ENCODE measurements around the gene SLC15A5. TPM values are rescaled to one million over a fixed set of nuclear protein-coding genes. Genes with fewer than 3 reads are reported as not detected.

Gene SLC15A5
- total and polyA plus RNA-seq, 2 of the 4 experiments (the other 2 are of a cell fraction) = not detected

DNA sequence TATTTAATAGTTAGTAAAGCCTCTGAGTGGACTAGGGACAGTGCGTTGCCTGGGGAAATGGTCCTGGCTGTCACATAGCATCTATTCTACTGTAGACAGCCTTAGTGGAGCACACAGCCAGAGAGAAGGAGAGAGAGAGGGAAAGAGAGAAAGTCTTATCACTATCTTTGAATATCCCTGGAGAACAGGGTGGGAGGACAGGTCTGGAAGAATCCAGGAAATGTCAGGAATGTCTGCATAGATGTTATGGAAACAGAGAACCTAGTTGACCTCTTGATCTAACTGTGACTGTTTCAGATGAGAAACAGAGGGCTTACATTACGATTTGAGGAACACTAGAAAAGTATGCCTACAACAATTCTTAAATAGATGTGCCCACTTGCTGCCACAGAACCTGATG is 92.8 kb downstream of the SLC15A5 start:
- intact Hi-C loops (cut with micrococcal nuclease) (no loop called here), dilution Hi-C loops (cut with HindIII; ENCODE audit: low sequenced_read_pairs, unreplicated experiment) (no loop called here), in situ Hi-C loops (cut with MboI; ENCODE audit: low sequenced_read_pairs) (no loop called here)
- H3K9me3 ChIP-seq (ENCODE audit: control insufficient read depth, insufficient read depth, low read length) = no peaks in the 10 kb centered on the region
- no peak overlapping the region for H3K14ac ChIP-seq (replicated peaks; ENCODE audit: low read depth, low read length)
- no peak overlapping the region for H4K5ac ChIP-seq (ENCODE audit: low read depth, low read length)
- H2BK5ac ChIP-seq (ENCODE audit: low read depth, low read length, poor library complexity, severe bottlenecking) = no peak overlapping the region
- H4K8ac ChIP-seq (ENCODE audit: low read depth in 2 of 2, low read length in 2 of 2) = no peak overlapping the region
- H3K36me3 ChIP-seq (ENCODE audit: control insufficient read depth, insufficient read depth, low read length) = no peaks in the 10 kb centered on the region
- no peak overlapping the region for H3K4me3 ChIP-seq (ENCODE audit: insufficient read depth, low read depth, low read length)
- no peak overlapping the region for H3K18ac ChIP-seq (ENCODE audit: low read depth, low read length)
- no peaks in the 10 kb centered on the region for H3K4me1 ChIP-seq (ENCODE audit: control insufficient read depth, insufficient read depth, low read length)
- no peak overlapping the region for H2BK120ac ChIP-seq (ENCODE audit: low read depth, low read length)
- H2AFZ ChIP-seq (replicated peaks; ENCODE audit: low read length, poor library complexity) = no peak overlapping the region
- no peaks in the 10 kb centered on the region for H4K20me1 ChIP-seq (ENCODE audit: insufficient read depth, low read length)
- H2BK20ac ChIP-seq (ENCODE audit: low read depth, low read length) = no peak overlapping the region
- no peak for ATAC-seq (ENCODE audit: low read depth)
- peaks cover 1% of the 10 kb centered on the region; the same call in 1 of the 2 replicates for H3K27me3 ChIP-seq (ENCODE audit: control insufficient read depth, insufficient read depth, low read length)
- no TSS peak for BruUV-seq (replicated peaks)
- no peak overlapping the region for H2BK15ac ChIP-seq (ENCODE audit: low read depth, low read length)
- no peak overlapping the region for H3K27ac ChIP-seq (ENCODE audit: insufficient read depth, low read length)
- H3K79me1 ChIP-seq (ENCODE audit: low read depth in 1 of 2, low read length in 2 of 2) = no peaks in the 10 kb centered on the region
- H3K23ac ChIP-seq (ENCODE audit: low read depth, low read length) = no peak overlapping the region
- ChIA-PET CTCF (no interaction called here), POLR2A (ENCODE audit: unreplicated experiment) (no interaction called here)
- WGBS, 2 experiments (ENCODE audit: extremely low coverage in 2 of 2, insufficient read length in 1 of 2) = no CpG with 5 or more reads among the region's 2 CpGs
- H3K56ac ChIP-seq (ENCODE audit: extremely low read depth, insufficient read depth, low read length) = no peak overlapping the region
- H2AK5ac ChIP-seq (ENCODE audit: low read depth, low read length) = no peak overlapping the region
- no peak overlapping the region for H3K9ac ChIP-seq (ENCODE audit: low read depth, low read length)
- no peak for DNase-seq
- no peak overlapping the region for H3K4me2 ChIP-seq (ENCODE audit: low read depth, low read length)
- H4K91ac ChIP-seq (ENCODE audit: insufficient read depth, low read depth, low read length) = no peak overlapping the region
- no peak overlapping the region for H2AK9ac ChIP-seq (replicated peaks; ENCODE audit: low read depth, low read length, poor library complexity)
- H3K9me1 ChIP-seq (ENCODE audit: insufficient read depth, low read length) = no peaks in the 10 kb centered on the region
- TF ChIP-seq MXI1 (IDR thresholded peaks at IDR 0.05; ENCODE audit: borderline replicate concordance, low read depth, low read length) = no peak
- TF ChIP-seq, protein P1, sequence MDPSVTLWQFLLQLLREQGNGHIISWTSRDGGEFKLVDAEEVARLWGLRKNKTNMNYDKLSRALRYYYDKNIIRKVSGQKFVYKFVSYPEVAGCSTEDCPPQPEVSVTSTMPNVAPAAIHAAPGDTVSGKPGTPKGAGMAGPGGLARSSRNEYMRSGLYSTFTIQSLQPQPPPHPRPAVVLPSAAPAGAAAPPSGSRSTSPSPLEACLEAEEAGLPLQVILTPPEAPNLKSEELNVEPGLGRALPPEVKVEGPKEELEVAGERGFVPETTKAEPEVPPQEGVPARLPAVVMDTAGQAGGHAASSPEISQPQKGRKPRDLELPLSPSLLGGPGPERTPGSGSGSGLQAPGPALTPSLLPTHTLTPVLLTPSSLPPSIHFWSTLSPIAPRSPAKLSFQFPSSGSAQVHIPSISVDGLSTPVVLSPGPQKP (IDR thresholded peaks at IDR 0.05; ENCODE audit: borderline replicate concordance, low read depth, low read length) = no peak
- TF ChIP-seq, protein P2, sequence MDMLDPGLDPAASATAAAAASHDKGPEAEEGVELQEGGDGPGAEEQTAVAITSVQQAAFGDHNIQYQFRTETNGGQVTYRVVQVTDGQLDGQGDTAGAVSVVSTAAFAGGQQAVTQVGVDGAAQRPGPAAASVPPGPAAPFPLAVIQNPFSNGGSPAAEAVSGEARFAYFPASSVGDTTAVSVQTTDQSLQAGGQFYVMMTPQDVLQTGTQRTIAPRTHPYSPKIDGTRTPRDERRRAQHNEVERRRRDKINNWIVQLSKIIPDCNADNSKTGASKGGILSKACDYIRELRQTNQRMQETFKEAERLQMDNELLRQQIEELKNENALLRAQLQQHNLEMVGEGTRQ (IDR thresholded peaks at IDR 0.05; ENCODE audit: low read depth, low read length) = no peak
- no peak for TF ChIP-seq POLR2A (IDR thresholded peaks at IDR 0.05; ENCODE audit: low read depth, low read length)
- no peak for TF ChIP-seq CEBPB (IDR thresholded peaks at IDR 0.05; ENCODE audit: low read depth, low read length)
- TF ChIP-seq MAFK (IDR thresholded peaks at IDR 0.05; ENCODE audit: low read depth, low read length) = no peak
- TF ChIP-seq SMC3 (IDR thresholded peaks at IDR 0.05; ENCODE audit: low read depth, low read length) = no peak
- TF ChIP-seq CHD1 (IDR thresholded peaks at IDR 0.05; ENCODE audit: low read depth, low read length) = no peak
- TF ChIP-seq, protein P3, sequence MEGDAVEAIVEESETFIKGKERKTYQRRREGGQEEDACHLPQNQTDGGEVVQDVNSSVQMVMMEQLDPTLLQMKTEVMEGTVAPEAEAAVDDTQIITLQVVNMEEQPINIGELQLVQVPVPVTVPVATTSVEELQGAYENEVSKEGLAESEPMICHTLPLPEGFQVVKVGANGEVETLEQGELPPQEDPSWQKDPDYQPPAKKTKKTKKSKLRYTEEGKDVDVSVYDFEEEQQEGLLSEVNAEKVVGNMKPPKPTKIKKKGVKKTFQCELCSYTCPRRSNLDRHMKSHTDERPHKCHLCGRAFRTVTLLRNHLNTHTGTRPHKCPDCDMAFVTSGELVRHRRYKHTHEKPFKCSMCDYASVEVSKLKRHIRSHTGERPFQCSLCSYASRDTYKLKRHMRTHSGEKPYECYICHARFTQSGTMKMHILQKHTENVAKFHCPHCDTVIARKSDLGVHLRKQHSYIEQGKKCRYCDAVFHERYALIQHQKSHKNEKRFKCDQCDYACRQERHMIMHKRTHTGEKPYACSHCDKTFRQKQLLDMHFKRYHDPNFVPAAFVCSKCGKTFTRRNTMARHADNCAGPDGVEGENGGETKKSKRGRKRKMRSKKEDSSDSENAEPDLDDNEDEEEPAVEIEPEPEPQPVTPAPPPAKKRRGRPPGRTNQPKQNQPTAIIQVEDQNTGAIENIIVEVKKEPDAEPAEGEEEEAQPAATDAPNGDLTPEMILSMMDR (conservative IDR thresholded peaks at IDR 0.05; ENCODE audit: low read depth, low read length) = no peak
- TF ChIP-seq NFE2L2 (IDR thresholded peaks at IDR 0.05; ENCODE audit: low read depth, low read length) = no peak
- TF ChIP-seq RAD21 (IDR thresholded peaks at IDR 0.05; ENCODE audit: low read length) = no peak
- H3K4ac ChIP-seq (ENCODE audit: low read depth, low read length) = no peak overlapping the region

Data from IMR-90 (cell line).